NCI-H226 (cell line): ENCODE measurements around the gene EXOC7.
"Not testable (repeated sequence)": the region's sequence is repeated elsewhere in the genome, so short reads cannot be mapped to it uniquely, and the experiment has no call there.

Experiments
- DNase-seq: peaks from one replicate; pipeline ENCODE4 v3.0.0-alpha.2; 2015

The EXOC7 gene

DNA sequence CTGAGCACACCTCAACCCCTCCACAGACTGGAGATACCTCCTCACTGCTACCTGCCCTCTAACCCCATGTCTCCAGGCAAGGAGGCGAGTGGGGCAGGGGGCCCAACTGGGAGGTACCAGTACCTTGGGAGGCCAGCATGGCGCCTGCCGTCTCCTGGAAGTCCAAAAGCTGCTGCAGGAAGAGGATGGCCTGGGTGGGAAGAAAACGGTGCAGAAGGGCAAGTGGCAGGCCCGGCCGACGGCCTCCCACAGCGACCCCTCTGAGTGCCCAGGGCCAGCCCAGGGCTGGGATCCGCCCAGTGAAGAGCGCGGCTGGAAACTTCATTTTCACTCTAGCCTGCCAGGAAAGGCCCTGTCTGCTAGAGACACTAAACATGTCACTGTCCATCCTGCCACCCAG is 16.1 kb downstream of the EXOC7 start:
- DNase-seq: no peak

DNA sequence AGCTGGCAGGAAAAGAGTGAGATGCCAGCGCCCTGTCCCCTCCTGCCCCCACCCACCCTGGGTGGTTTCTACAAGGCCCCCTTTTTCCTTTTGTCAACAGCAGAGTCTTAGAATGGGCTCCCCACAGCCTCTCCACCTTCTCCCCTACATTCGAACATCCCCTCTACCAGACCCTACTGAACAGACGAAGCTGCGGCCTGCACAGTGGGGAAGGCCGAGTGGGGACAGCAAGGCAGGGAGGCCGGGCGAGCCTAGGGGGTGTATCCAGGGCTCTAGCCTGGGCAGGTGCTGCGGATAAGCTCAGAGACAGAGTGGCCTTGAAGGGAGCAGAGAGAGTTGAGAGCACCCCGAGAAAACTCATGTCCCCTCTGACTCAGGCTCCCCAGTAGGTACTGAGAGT is 17.2 kb downstream of the EXOC7 start:
- DNase-seq: no peak

DNA sequence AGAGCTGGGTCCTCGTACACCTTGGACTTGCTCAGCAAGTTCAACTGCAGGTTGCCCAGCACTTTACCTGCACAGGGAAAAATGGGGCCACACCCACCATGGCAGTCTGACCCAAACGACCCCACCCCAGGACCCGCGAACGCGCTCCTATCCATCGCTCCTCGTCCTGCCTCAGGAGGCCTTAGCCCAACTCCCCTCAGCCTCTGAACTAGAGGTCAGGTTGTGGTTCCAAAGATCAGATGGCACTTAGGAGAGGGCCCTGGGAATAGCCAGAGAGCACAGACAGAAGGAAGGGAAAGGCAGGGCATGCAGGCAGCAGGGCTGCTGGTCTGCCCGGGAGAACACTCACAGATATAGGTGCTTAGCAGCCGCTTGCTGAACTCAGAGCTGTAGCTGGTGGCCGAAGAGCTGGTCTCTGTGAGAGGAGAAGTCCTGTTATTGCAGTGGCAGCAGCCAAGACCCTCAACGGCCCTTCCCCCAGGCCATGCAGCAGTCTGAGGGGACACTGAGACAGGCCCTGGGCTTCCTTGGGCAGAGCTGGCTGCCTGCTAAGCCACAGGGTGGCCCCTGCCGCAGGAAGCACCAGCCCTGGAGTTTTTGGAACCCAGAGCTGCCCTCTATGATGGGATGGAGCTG is 17.7 kb downstream of the EXOC7 start:
- DNase-seq: no peak

DNA sequence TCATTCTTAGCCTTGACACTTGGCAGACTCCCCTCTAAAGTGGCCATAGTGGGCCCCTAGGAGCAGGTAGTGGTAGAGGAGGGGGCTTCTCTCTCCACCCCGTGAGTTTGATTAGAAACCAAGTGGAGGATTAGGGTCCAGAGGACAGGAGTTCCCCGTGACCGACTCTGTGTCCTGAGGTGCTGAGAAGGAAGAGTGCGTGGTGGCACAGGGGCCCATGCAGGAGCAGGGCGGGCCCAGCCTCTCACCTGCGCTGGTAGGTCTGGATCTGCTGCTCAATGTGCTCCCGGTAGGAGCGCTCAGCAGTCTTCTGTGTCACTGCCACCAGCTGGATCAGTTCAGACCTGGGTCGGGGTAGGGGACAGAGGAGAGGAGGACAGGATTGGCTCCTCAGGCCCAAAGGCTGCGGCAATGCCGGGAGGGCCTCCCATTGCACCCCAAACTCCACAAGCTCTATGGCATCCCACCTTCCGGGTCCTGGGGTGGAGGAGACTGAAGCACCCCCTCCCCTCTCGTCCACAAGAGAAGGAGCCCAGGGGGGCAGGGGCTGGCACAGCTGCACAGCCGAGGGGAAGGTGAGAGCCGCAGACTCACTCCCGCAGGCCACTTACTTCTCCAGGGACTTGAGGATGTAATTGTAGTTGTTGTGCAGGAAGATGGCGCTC is 18.4 kb downstream of the EXOC7 start:
- DNase-seq: no peak

DNA sequence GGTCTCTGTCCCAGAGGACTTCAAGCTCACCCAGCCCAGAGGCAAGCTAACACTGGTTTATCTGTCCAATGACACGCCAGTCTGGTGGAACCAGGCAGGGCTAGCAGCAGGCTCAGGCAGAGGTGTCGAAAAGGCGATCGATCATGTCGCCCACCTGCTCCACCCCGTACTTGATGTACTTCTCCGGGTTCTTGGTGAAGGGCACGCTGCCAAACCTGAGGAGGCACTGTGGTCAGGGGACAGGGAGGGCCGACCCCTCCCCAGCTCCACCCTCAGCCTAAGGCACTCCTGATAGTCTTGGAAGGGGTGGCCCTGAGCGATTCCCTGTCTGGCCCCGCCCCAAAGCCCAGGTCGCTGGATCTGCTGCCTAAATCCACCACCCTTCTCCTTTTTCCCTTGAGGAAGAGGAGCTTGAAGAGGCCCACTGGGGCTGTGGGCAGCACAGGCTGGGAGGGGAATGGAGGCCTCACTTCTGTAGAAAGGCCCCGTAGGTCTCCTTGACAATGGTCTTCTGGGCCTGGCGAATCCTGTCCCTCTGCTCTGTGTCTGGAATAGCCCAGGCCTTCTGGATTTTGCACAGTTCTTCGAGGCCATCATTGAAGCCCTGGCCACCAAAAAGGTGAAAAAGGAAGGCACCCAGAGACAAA is 19.9 kb downstream of the EXOC7 start:
- no peak for DNase-seq

DNA sequence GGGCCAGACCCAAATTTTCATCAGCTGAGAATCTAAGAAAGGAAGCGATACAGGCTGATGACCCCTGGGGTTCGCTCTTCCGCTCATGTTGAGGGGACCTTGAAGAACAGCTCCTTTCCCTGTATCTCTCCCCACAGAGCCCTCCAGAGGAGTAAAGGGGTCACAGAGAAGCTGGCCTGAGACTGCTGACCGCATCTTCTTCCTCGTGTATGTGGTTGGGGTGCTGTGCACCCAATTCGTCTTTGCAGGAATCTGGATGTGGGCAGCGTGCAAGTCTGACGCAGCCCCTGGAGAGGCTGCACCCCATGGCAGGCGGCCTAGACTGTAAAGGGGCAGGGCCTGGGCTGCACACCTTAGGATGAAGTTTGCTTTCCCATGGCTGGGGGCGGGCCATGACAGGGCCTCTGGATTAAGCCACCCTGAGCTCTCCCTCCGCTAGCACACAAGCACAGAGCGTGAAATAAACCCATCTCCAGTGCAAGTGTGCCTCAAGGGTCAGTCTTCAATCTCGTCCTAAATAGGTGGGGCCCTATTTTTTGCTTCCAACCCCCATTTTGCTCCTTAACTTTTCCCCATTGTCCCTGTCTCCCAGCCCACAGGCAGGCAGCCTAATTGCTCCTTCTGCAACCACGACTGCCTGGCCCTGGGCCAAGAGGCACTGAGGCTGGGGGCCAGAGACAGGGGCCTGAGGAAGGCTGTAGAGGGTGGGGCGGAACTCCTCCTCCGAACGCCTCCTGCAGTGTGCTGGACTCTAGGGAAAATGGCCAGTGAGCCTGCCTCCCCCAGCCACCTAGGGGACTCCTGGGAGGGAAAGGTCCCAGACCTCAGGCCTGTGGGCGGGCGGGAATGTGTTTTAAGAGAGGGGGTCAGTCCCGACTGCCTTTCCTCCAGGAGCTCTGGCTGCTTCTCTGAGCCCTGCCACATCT is 21.0 kb downstream of the EXOC7 start:
- no peak for DNase-seq

DNA sequence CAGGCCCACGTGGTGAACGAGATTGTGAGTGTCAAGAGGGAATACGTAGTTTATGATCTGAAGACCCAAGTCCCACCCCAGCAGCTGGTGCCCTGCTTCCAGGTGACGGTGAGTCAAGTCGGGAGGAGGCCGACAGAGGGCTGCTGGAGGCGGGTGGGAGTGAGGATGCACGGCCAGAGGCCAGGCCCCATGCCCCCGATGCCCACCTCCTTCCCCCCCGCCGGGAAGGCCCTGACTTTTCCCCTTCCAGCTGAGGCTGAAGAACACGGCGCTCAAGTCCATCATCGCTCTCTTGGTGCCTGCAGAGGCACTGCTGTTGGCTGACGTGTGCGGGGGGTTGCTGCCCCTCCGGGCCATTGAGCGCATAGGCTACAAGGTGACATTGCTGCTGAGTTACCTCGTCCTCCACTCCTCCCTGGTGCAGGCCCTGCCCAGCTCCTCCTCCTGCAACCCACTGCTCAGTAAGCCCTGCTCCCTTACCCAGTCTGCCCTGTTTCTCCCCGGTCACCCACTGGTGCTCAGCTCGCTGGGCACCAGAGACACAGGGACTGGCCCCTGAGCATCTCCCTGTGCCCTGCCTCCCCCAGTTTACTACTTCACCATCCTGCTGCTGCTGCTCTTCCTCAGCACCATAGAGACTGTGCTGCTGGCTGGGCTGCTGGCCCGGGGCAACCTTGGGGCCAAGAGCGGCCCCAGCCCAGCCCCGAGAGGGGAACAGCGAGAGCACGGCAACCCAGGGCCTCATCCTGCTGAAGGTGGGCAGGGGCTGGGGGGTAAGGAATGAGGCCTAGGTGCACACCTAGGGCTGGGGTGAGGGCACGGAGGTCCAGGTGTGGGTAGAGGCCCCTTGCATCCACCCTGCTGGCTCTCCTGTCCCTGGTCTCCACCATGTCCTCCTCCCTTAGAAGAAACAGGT is 22.0 kb downstream of the EXOC7 start:
- no peak for DNase-seq

DNA sequence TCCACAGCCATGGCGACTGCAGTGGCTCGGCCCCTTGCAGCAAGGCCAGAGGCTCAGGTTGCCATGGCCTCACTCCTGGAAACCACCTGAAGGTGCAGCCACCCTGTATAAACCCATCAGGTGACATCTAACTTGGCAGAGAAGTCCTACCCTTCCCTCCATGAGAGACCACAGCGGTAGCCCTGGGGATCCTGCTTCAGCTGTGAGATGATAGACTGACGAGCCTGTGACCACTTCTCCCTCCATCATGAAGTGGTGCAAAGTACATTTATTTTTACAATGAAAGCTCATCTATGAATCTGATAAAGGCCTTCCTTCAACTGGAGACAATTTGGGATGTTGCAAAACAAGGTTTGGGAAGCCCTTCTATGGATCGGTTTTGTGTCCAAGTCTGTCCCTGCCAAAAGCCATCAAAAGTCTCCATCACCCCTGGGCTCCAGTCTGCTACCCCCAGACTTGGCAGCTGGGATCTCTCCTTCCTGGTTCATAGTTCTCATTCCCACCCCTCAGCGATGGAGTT is 22.8 kb downstream of the EXOC7 start:
- no peak for DNase-seq

DNA sequence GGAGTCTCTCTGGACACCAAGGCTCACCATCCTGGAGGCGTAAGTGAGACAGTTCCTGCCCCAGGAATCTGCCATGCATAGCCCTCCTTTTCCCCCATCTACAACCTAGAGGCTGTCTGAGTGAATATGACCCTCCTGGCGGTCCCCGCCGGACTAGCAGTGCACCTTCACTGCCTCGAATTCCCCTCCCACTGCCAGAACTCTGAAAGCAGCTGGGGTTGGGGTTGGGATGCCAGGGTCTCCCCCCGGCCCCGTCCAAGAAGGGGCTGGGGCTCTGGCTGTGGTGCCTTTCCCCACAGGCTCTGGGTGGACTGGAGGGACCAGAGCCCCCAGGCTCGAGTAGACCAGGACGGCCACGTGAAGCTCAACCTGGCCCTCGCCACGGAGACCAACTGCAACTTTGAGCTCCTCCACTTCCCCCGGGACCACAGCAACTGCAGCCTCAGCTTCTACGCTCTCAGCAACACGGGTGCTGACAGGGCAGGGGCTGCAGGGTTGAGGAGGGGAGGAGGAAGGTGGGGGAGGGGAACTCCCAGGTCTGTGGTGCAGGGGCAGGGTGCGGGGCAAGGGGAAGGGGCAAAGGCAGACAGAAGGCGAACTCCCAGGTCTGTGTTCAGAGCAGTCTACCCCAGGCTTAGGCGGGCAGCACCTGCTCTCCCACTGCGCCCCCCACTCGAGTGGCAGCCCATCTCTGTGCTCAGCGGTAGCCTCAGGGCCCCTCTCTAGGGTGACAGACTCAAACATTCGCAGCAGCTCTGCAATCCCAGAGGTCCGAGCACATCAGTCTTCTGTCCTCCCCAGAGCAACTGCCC is 23.4 kb downstream of the EXOC7 start:
- no peak for DNase-seq

DNA sequence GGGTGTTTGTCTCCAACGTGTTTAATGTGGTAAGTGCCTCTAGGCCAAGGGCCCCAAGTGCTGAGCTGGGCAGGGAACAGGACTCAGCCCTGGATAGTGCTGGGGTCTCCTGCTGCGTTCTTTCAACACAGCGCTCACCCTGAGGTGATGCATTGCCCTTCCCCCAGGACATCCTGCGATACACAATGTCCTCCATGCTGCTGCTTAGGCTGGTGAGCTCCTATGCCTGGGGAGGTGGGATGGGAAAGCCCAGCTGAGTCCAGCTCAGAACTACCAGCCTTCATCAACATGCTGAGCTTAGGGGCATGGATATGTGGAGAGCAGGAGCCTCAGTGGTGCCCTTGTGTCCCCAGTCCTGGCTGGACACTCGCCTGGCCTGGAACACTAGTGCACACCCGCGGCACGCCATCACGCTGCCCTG is 24.0 kb downstream of the EXOC7 start:
- no peak for DNase-seq

DNA sequence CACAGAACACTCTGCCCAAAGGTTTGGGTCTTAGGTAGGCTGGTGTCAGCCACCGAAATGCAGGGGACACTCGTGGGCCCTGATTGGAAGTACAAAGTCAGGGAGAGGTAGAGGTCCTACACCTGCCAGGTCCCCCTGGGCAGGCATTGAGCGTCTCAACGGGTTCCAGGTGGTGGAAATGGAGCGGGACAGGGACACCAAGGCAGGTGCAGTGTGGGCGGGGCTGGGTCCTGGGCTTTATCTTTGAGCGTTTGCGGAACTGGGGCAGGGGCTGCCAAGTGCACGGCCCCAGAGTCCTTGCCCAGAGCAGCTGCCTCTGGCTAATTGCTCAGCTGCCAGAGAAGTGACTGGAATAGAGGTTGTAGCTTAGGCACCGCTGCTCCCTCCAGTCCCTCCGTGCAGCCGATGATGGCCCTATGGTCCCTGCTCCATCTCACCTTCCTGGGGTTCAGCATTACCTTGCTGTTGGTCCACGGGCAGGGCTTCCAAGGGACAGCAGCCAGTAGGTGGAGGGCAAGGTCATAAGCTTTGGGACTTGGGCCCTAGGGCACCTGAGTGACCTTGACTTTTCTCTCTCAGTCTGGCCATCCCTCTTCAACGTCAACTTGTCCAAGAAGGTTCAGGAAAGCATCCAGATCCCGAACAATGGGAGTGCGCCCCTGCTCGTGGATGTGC is 24.6 kb downstream of the EXOC7 start, which contains the start of gene ZACN:
Gene ZACN, plus strand, starts transcription at position 323 of the 675 bp plus-strand sequence. Its CDS starts 83 bp downstream, at position 406.
- DNase-seq: no peak

DNA sequence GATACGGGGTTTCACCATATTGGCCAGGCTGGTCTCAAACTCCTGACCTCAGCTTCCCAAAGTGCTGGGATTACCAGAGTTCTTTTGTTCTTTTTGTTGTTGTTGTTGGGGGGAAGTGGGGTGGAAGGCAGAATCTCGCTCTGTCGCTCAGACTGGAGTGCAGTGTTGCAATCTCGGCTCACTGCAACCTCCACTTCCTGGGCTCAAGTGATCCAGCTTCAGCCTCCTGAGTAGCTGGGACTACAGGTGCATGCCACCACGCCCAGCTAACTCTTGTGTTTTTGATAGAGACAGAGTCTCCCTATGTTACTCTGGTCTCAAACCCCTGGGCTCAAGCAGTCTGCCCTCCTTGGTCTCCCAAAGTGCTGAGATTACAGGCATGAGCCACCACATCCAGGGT is 25.2 kb downstream of the EXOC7 start:
- not testable (repeated sequence) for DNase-seq

DNA sequence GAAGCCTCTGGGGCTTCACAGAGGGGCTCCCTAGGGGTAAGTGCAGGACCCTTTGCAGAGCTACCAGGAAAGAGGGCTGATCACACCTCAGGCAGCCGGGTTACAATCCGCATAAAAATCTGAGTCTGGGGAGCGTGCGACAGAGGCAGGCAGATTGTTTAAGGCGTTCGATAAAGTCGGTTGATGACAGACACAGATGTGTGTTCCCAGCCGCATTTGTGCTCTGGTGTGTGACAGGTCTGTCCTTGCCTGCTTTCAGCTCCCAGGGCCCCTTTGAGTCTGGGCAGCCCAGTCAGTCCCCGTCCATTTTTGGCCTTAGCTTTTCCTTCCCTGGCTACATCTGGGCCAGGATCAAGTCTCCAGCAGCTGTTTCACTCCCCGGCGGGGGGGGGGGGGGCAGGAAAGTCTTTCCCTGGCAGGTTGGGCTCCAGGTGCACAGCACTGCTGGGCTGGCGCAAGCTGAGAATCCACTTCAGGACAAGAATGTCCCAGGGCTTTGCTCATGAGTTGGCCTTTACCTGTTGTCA is 25.9 kb downstream of the EXOC7 start:
- no peak for DNase-seq

DNA sequence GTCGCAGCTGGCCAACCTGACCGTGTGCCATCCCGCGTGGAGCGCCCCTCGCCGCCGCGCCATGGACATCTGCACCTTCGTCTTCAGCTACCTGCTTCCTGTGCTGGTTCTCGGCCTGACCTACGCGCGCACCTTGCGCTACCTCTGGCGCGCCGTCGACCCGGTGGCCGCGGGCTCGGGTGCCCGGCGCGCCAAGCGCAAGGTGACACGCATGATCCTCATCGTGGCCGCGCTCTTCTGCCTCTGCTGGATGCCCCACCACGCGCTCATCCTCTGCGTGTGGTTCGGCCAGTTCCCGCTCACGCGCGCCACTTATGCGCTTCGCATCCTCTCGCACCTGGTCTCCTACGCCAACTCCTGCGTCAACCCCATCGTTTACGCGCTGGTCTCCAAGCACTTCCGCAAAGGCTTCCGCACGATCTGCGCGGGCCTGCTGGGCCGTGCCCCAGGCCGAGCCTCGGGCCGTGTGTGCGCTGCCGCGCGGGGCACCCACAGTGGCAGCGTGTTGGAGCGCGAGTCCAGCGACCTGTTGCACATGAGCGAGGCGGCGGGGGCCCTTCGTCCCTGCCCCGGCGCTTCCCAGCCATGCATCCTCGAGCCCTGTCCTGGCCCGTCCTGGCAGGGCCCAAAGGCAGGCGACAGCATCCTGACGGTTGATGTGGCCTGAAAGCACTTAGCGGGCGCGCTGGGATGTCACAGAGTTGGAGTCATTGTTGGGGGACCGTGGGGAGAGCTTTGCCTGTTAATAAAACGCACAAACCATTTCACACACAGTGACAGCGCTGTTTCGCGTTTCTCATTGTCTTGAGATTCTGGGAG is 26.6 kb downstream of the EXOC7 start:
- DNase-seq: no peak

DNA sequence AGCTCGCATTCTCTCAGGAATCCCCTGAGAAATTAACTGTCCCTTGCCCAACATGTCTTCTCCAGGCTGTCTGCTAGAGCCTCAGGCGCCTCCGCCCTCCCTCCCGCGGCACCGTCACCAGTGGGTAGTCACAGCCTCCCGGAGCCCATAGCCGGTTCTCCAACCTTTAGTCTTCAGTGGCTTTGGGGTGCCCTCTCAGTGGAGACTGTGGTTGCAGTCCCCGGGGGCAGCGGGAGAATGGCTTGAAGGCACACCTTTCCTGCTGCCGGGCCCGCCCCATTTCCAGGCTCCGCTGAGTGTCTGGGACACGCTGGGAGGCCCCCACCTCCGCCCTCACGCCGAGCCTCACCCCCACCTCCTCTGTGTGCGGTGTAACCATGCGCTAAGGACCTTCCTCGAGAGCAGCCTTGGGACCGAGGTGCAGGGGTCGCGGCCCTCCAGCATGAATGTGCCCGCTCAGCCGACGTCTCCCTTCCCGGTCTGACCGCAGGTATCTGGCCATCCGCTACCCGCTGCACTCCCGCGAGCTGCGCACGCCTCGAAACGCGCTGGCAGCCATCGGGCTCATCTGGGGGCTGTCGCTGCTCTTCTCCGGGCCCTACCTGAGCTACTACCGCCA is 27.3 kb downstream of the EXOC7 start:
- no peak for DNase-seq

DNA sequence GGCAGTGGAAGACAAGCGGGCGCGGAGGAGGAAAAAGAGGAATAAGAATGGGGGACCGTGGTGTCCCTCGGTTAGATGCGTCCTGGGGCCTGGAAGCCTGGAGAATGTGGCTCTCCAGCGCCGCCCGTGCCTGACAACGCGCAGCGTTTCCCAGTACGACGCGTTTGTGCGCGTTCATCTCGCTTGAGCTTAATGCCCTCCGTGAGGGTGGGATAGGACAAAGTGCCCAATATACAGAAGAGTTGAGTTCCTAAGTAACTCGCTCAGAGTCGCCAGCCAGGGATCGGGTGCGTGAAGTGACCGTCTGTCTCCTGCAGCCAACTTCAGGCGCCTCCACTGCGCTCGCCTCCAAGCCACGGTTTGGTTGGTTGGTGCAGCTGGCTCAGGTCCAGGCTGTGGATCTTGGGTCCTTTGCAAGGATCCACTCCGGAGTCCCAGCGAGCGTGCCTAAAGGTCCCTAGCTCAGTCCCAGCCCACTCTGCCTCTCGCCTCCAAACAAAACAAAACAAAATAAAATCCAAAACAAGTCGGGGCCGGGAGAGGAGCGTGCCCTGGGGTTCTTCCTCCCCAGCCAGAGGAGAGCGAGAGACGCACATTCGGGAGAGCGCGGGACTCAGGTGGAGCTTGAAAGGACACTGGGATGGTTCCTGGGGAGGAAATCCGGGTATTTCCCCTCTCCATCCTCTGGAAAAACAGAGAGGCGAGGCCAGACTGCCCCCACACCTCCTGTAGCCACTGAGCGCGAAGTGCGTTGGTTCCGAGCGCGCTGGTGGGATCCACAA is 28.0 kb downstream of the EXOC7 start:
- DNase-seq: no peak
